CD4-positive, alpha-beta T cell (primary cell): ENCODE measurements around the gene NKD1. TPM values are rescaled to one million over a fixed set of nuclear protein-coding genes. Genes with fewer than 3 reads are reported as not detected.
"Not testable (repeated sequence)": the region's sequence is repeated elsewhere in the genome, so short reads cannot be mapped to it uniquely, and the experiment has no call there.

ENCODE experiments used
- ATAC-seq: fragments of 200-7000 bp; cut with Tn5 transposase; one replicate; pipeline ENCODE4 v1.10.0; 2022; ENCODE audit warnings: mild to moderate bottlenecking; ENCODE audit not compliant: poor library complexity
- CTCF ChIA-PET: fragments of 350-600 bp; sonication (Branson Sonifier 250); formaldehyde crosslinking; loops from one replicate; lab custom pipeline; 2021; ENCODE audit warnings: antibody characterized with exemption, inconsistent platforms; lab: Charles Lee
- POLR2A ChIA-PET: fragments of 350-600 bp; sonication (Branson Sonifier 250); formaldehyde crosslinking; loops from one replicate; lab custom pipeline; 2021; ENCODE audit warnings: antibody characterized with exemption, inconsistent platforms; lab: Charles Lee
- DNase-seq, 14 experiments: peaks; one replicate each; pipeline ENCODE4 v3.0.0-alpha.2; 2013 to 2020; ENCODE audit warnings: mixed read lengths in 2 of 14
- H3K27ac ChIP-seq, 2 donors: one replicate each; pipeline versions ENCODE4 v1.5.1 to v1.7.0; 2013; ENCODE audit warnings: low read length in 2 of 2, low read depth in 1 of 2, mild to moderate bottlenecking in 1 of 2
- H3K27me3 ChIP-seq, 2 experiments: 1 replicate in 1 of 2; 2 replicates in 1 of 2; pipeline versions ENCODE4 v1.6.1 to v1.7.0; 2013; ENCODE audit warnings: low read length in 2 of 2, control low read depth in 1 of 2, mild to moderate bottlenecking in 1 of 2, moderate library complexity in 1 of 2; ENCODE audit not compliant: insufficient read depth in 2 of 2, control insufficient read depth in 1 of 2
- H3K36me3 ChIP-seq: one replicate; pipeline ENCODE4 v1.6.1; 2013; ENCODE audit warnings: low read length, control low read depth; ENCODE audit not compliant: insufficient read depth
- H3K4me1 ChIP-seq: one replicate; pipeline ENCODE4 v1.6.1; 2013; ENCODE audit warnings: low read length, control low read depth; ENCODE audit not compliant: insufficient read depth
- H3K4me3 ChIP-seq: one replicate; pipeline ENCODE4 v1.5.1; 2013; ENCODE audit warnings: mild to moderate bottlenecking, low read length, moderate library complexity
- H3K9me3 ChIP-seq, 2 experiments: 1 replicate in 1 of 2; 2 replicates in 1 of 2; pipeline versions ENCODE4 v1.6.1 to v1.7.0; 2013; ENCODE audit warnings: low read length in 2 of 2, mild to moderate bottlenecking in 2 of 2, control low read depth in 1 of 2, moderate library complexity in 1 of 2; ENCODE audit not compliant: control insufficient read depth in 1 of 2, insufficient read depth in 1 of 2
- H3K27ac Mint-ChIP-seq: one replicate; pipeline ENCODE4 v1.8.0; 2020; ENCODE audit warnings: mixed read lengths
- H3K27me3 Mint-ChIP-seq: one replicate; pipeline ENCODE4 v1.8.0; 2021; ENCODE audit warnings: mixed read lengths
- H3K36me3 Mint-ChIP-seq: one replicate; pipeline ENCODE4 v1.8.0; 2021; ENCODE audit warnings: low read depth, mixed read lengths
- H3K4me1 Mint-ChIP-seq: one replicate; pipeline ENCODE4 v1.8.0; 2021; ENCODE audit warnings: low read depth, mixed read lengths
- H3K4me3 Mint-ChIP-seq: one replicate; pipeline ENCODE4 v1.8.0; 2020; ENCODE audit warnings: mild to moderate bottlenecking, mixed read lengths
- H3K9me3 Mint-ChIP-seq: one replicate; pipeline ENCODE4 v1.8.0; 2020; ENCODE audit warnings: mixed read lengths
- intact Hi-C, 2 experiments: fragments of 100-400 bp; cut with DNase I in 1 of 2; cut with micrococcal nuclease in 1 of 2; formaldehyde crosslinking; loops; one replicate each; pipeline versions ENCODE4 v1.15.1 to v1.9.0; 2023 to 2025; cut with DNase I, micrococcal nuclease
- total RNA-seq, 174 experiments: library from RNA in 2 of 174; stranded (reverse) in 2 of 174; gene quantifications; one replicate each; pipeline ENCODE4 v1.2.3 and lab custom pipeline; 2021 to 2026
- TF ChIP-seq, protein P1 (sequence below): fragments of 200-600 bp; IDR thresholded peaks from one replicate; pipeline ENCODE4 v1.8.0; 2022; ENCODE audit warnings: antibody characterized with exemption, mild to moderate bottlenecking

Gene NKD1
- total RNA-seq, 2 experiments from 2014 or later = 6.1 to 9.8 TPM

DNA sequence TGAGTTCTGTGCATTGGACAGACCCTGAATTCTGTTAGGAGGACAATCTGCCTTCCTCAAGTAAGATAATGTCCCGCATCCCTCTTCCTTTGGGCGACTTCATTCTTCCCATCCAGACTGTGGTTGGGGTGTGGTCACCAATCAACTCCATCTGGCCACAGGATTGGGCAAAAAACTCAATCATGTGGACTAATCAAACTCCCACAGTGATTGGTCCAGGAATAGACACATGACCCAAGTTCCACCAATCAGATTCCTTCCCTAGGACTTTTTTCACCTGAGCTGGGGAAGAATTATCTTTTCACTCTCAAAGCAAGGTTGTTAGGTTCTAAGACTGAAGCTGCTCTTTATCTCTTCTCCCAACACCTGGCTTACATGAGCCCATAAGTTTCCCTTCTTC is 13.2 kb upstream of the NKD1 start:
- ChIA-PET POLR2A (no interaction called here), CTCF (no interaction called here)
- ATAC-seq (no peak), DNase-seq (no peak)
- no peak overlapping the region for H3K4me3 Mint-ChIP-seq
- Histone ChIP-seq H3K4me1 (no peaks in the 10 kb centered on the region), H3K27ac (no peak overlapping the region), H3K36me3 (no peaks in the 10 kb centered on the region), H3K27me3 (no peaks in the 10 kb centered on the region), H3K4me3 (no peak overlapping the region), H3K9me3 (peaks cover 0 to 7% of the 10 kb centered on the region in 2 experiments)
- intact Hi-C loops = no loop called here
- TF ChIP-seq, protein P1, sequence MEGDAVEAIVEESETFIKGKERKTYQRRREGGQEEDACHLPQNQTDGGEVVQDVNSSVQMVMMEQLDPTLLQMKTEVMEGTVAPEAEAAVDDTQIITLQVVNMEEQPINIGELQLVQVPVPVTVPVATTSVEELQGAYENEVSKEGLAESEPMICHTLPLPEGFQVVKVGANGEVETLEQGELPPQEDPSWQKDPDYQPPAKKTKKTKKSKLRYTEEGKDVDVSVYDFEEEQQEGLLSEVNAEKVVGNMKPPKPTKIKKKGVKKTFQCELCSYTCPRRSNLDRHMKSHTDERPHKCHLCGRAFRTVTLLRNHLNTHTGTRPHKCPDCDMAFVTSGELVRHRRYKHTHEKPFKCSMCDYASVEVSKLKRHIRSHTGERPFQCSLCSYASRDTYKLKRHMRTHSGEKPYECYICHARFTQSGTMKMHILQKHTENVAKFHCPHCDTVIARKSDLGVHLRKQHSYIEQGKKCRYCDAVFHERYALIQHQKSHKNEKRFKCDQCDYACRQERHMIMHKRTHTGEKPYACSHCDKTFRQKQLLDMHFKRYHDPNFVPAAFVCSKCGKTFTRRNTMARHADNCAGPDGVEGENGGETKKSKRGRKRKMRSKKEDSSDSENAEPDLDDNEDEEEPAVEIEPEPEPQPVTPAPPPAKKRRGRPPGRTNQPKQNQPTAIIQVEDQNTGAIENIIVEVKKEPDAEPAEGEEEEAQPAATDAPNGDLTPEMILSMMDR = no peak
- no peaks in the 10 kb centered on the region for H3K4me1 Mint-ChIP-seq
- no peaks in the 10 kb centered on the region for H3K36me3 Mint-ChIP-seq
- H3K27me3 Mint-ChIP-seq = no peaks in the 10 kb centered on the region
- no peak overlapping the region for H3K27ac Mint-ChIP-seq
- H3K9me3 Mint-ChIP-seq = peaks cover 4% of the 10 kb centered on the region

DNA sequence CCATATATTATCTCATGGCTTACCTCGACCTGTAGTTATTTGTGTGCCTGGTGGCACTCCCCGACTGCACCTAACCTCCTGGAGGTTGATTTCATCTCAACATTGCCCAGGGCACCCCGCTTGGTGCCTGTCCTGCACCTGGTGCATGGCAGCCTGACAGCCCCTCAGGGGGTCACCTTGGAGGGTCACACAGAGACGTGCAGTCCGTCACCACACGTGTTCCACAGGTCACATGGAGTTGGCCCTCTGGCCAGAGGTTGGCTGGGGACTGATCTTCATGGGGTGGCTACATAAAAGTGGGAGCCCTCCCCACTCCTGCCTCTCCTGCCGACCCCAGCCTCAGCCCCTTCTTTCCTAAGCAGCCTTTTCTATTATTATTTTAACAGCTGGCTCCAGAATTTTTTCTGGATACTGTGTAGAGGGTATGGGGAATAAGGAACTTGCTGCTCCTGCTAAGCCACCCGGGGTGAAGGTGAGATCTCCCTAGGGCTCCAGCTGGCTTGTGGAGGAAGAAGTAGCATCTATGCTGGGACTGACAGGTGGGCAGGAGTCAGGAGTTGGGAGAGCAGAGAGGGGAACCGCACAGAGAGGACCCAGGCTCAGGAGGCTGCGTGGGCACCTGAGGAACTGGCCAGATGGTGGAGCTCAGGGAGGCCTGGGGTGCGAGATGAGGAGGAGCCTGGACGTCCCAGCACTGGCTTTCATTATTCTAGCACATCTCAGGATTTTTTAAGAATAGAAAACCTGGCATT is 12.5 kb upstream of the NKD1 start:
- TF ChIP-seq, protein P1 = no peak
- intact Hi-C loops = no loop called here
- H3K4me1 Mint-ChIP-seq = no peaks in the 10 kb centered on the region
- Histone ChIP-seq H3K27me3 (no peaks in the 10 kb centered on the region), H3K36me3 (no peaks in the 10 kb centered on the region), H3K4me3 (no peak overlapping the region), H3K27ac (no peak overlapping the region), H3K4me1 (no peaks in the 10 kb centered on the region), H3K9me3 (peaks cover 0 to 6% of the 10 kb centered on the region in 2 experiments)
- no peaks in the 10 kb centered on the region for H3K36me3 Mint-ChIP-seq
- DNase-seq (no peak), ATAC-seq (no peak)
- no peak overlapping the region for H3K4me3 Mint-ChIP-seq
- ChIA-PET POLR2A (no interaction called here), CTCF (no interaction called here)
- no peaks in the 10 kb centered on the region for H3K27me3 Mint-ChIP-seq
- H3K9me3 Mint-ChIP-seq = no peaks in the 10 kb centered on the region
- H3K27ac Mint-ChIP-seq = no peak overlapping the region

DNA sequence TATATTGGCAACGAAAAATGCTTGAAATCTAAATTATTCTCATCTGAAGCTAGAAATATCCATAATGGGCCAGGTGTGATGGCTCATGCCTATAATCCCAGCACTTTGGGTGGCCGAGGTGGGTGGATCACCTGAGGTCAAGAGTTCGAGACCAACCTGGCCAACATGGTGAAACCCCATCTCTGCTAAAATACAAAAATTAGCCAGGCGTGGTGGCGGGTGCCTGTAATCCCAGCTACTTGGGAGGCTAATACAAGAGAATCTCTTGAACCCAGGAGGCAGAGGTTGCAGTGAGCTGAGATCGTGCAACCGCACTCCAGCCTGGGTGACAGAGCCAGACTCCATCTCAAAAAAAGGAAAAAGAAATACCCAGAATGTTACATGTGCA is 11.9 kb upstream of the NKD1 start:
- DNase-seq, H3K4me3 Mint-ChIP-seq, H3K9me3 Mint-ChIP-seq, H3K27me3 Mint-ChIP-seq, H3K36me3 ChIP-seq, H3K4me1 Mint-ChIP-seq, H3K4me1 ChIP-seq, intact Hi-C loops, H3K27me3 ChIP-seq, H3K4me3 ChIP-seq, H3K36me3 Mint-ChIP-seq, CTCF ChIA-PET, POLR2A ChIA-PET, H3K9me3 ChIP-seq, ATAC-seq, H3K27ac ChIP-seq, H3K27ac Mint-ChIP-seq: not testable (repeated sequence)
